NCI-H524 treated with DMSO at 0.1 percent for 48 hours (cell line): ENCODE measurements around the gene ADPRHL1.
"Not testable (repeated sequence)": the region's sequence is repeated elsewhere in the genome, so short reads cannot be mapped to it uniquely, and the experiment has no call there.

Source experiments
- DNase-seq: peaks from one replicate; lab custom pipeline; 2025; lab: John Stamatoyannopoulos, UW

The ADPRHL1 gene

GRCh38 chr13:113477724-113478123, 24.4 kb upstream of the ADPRHL1 start:
- DNase-seq, result no peak

GRCh38 chr13:113476811-113477210, 23.5 kb upstream of the ADPRHL1 start:
- no peak for DNase-seq

DNA sequence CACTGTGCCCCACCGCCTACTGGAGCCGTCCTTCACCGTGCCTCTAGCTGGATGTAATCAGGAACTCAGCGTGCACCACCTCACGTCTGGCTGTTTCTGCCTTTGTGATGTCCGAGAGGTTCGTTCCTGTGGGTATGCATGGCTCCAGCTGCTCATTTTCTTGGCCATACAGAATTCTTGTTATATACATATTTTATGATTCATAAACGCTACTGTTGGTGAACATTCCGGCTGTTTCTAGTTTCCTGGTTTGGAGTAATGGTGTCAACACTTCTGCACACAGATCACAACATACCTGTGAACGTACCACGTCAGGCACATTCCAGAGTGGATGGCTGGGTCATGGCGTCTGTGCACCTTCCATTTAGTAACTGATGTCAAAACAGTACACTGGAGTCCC, 22.6 kb upstream of the ADPRHL1 start:
- no peak for DNase-seq

DNA sequence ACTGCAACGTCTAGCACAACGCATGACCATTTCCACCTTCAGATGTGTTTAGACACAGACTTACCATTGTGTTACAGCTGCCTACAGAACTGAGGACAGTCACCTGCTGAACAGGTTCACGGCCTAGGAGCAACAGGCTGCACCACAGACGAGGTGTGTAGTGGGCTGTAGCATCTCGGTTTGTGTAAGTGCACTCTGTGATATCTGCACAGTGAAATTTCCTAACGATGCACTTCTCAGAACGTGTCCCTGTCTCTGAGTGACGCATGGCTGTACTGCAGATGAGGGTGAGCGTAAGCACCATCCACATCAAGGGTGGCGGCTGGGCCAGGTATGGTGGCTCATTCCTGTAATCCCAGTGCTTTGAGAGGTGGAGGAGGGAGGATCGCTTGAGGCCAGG, 22.0 kb upstream of the ADPRHL1 start:
- DNase-seq, result no peak

DNA sequence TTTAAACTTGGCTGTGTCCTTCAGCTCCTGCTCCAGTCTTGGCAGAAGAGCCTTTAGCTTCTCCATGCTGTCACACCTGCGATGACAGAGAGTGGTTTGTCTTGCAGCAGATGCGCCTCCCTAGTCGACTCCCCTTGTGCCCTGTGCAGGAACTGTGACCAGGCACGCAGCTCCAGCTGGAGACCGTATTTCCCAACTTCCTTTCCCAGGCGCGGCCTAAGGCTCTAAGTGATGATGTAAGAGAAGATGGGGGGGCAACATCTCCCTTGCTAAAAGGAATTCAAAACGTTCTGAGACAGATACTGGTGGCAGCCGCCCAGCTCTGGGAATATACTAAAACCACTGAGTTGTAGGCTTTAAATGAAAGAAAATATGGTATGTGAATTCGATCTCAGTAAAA, 20.9 kb upstream of the ADPRHL1 start:
- DNase-seq, result no peak

GRCh38 chr13:113472355-113473025, 19.2 kb upstream of the ADPRHL1 start:
- no peak for DNase-seq

- no peak for DNase-seq
These were observed 18.6 kb upstream of the ADPRHL1 start for GRCh38 chr13:113471844-113472243.

- not testable (repeated sequence) for DNase-seq
These were observed 17.4 kb upstream of the ADPRHL1 start for GRCh38 chr13:113470635-113471163.

DNA sequence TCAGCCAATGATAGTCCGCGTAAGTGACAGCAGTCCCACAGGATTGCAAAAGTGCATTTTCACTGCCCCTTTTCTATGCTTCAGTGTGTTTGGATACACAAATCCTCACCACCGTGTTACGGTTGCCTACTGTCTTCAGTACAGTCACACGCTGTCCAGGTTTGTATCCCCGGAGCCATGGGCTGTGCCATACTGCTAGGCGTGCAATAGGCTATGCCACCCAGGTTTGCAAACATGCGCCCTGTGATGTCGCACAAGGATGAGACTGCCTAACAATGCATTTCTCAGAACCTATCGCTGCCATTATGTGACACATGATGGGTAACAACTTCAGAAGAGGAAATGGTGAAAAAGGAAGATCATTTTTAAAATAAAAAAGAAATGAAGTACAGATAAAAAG, 16.8 kb upstream of the ADPRHL1 start:
- no peak for DNase-seq

DNA sequence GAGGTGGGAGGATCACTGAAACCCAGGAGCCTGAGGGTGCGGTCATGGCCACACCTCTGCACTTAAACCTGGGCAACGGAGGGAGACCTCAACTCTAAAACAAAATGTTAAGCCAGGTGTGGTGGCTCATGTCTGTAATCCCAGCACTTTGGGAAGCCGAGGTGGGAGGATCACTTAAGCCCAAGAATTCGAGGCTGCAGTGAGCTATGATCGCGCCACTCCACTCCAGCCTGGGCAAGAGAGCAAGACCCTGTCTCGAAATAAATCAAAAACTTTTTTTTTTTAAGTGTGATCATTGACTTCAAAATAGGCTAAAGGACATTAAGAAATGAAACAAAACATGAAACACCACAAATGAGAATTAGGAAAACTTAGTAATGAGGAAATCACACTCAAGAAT, 16.3 kb upstream of the ADPRHL1 start:
- DNase-seq, result no peak

DNA sequence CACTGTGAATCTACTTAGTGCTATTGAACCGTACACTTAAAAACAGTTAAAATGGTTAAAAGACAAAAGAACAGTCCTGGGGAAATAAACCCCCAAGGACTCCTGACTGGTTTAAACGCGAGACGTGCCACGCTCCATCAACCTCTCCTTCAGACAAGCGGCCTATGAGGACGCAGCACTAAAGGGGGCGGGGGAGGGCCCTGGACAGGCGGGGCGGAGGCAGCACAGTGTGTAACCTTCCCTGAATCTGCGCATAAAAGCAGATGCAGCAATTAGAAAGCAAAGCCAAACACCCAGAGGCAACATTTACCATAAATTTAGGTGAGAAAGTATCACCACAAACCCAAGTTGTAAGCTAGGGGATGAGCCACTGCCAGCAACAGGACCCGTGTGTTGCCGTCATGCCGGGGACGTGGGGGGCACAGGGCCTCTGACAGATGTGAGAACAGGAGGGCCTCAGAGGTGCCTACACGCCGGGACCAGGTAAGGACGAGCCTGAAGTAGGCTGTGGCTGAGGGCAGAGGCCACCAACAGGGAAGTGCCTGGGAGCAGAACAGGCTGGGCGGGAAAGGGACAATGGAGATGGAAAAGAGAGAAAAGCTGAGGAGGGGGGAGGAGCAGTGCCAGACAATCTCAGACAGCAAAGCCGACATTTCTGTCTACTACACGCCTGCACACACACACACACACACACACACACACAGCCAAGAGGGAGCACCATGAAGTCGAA, 15.3 kb upstream of the ADPRHL1 start:
- no peak for DNase-seq

DNA sequence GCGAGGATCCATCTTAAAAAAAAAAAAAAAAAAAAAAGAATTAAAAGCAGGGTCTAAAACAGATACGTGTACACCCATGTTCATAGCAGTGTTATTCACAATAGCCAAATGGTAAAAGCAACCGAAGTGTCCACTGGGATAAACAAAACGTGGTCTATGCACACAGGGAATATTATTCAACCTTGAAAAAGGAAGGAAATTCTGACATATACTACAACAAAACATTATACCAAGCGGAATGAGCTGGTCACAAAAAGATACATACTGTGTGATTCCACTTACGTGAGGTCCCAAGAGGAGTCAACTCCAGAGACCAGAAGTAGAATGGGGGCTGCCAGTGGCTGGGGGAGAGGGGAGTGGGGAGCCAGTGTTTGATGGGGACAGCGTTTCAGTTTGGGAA, 14.7 kb upstream of the ADPRHL1 start:
- DNase-seq, result no peak

- no peak for DNase-seq
These were observed 13.1 kb upstream of the ADPRHL1 start for GRCh38 chr13:113466383-113466782.

DNA sequence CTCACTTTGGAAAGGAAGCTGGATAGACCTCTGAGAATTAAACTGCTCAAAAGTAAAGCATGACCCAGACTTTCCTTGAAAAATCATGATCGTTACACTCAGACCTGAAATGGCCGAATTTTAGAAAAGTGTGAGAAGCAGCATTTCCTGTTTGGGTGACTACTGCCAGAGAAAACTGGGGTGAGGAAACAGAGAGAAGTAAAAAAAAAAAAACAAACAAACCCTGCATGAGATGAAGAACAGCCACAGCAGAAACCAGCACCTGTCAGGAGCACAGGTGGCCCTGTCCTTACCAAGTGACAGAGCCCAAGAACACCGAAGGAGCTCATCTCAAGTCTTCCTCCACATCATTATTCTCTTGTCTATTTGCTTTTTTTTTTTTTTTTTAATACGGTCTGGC, 12.0 kb upstream of the ADPRHL1 start:
- DNase-seq, result no peak

DNA sequence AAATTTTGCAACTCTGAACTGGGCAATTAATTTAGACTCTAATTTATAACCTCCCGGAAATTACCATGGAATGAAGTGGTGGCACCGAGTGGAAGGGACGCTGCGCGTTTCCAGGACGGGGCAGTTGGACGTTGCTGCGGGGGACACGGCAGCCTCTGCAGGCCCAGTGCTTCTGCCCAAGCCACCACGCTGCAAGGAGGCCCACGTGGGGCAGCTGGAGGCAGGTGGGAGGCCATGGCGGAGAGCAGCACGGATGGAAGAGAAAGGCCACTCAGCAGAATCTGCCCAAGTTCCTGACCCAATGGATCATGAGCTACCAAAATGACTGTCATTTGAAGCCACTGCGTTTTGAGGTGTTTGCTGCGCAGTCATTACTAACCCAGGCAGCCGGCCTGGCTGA, 11.2 kb upstream of the ADPRHL1 start:
- no peak for DNase-seq

DNA sequence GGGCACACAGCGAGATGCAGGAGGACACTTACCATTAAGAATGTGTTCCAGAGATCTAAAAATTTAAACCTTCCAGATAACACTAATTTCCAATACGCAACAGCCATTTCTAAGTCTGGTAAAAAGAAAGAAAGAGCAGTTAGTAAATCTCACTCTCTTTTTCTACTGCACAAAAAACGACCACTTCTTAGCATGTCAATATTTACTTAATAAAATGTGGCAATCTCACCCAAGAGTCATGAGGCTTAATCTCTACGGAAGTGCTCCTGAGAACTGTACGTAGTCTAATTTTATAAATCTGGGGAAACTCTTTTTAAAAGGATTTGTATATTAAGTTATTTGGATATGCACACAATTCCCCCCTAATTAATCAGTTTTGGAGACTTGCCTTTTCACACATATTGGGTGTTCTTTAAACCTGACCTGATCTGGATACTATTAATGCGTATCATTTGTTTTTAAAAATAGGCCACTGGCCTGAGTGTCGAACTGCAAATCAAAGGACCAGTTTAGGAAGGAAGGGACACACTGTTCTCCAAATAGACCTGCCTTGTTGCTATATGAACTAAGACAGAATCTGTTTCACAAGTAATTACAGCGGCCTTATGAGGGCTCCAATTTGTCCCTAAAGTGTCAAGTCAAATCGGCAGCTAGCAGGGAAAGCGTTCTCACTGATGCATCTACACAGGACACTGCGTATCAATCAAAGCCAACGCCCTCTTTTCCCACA, 7.9 kb upstream of the ADPRHL1 start:
- no peak for DNase-seq

DNA sequence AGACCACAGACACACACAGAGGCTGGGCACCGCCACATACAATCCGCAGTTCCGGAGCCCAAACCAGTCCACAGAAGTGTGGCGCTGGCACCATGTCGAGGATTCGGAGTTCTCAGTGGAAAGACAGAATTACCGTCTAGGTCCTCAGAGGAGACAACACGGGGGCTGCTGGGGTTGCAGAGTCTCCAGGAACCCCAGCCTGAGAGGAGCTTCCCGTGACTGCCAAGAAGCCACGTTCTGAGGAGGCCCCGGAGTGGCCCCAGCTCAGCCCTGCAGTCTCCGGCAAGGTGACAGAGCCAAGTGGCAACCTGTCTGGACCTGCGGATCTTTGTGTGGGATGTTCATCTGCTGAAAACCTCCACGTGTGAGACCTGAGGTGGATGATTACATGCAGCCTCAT, 7.3 kb upstream of the ADPRHL1 start:
- DNase-seq, result no peak

GRCh38 chr13:113460064-113460555, 6.8 kb upstream of the ADPRHL1 start:
- DNase-seq, result no peak

- no peak for DNase-seq
These were observed 5.2 kb upstream of the ADPRHL1 start for GRCh38 chr13:113458253-113459065.

DNA sequence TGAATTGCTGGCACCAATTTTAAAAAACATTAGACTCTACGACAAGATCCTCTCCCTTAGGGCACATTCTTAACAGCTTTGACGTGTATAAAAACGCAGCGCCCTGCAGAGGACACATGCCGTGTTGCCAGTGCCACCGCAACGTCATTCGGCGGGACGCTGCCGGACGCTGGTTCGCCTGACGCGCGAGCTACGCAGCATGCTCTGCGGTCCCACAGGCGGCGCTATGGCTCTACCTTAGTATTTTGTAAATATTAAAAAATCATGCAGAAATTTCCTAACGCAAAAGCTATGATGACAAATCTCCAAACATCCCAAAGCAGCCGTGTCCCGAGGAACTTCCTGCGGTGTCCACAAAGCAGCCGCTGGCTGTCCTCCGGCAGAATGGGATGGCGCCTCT, 4.2 kb upstream of the ADPRHL1 start:
- DNase-seq, result no peak

DNA sequence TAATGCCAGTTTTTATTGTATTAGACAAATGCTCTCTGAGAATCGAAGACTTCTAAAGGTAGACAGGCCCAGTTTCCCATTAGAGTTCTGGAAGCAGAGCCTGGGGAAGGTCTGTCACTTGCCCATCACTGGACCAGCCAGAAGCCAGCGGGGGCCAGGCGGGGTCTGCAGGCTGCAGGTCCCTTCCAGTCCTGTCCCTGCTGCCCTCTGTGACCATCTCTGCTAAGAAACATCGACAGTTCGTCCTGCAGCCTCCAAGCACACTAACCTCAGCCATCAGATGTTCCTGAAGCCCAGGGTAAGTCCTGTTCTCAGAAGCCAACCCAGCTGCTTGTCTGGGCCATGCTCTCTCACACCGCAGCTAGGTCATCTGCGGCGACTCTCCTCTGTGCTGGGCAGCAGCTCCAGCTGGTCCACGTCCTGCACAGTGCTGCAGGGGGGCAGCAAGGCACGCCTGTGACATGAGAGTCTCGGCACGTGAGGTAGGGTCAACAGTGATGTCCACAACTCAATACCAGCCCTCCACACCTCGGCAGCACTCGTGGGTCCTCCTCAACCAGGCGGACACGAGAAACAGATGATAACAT, 2.9 kb upstream of the ADPRHL1 start:
- DNase-seq, result no peak

DNA sequence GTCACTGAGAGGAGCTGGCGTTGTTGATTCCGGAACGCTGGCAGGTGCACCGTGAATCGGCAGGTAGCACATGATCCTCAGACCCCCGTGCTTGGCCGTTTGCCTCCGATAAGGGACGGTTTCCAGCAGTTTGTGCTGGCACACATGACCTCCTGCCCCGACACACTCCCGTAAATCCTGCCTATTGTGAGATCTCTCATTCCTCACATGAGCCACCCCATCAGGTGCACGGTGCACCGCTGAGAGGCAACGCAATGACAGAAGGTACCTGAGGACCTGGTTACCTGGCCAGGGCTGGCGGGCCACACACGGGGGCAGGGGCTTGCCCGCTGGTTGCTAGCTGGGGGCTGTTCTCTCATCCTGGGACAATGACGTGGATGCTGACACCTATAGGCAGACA, 2.1 kb upstream of the ADPRHL1 start:
- no peak for DNase-seq
